ENCODE results near the gene NDST1. TPM values are rescaled to one million over a fixed set of nuclear protein-coding genes. Genes with fewer than 3 reads are reported as not detected.

The NDST1 gene
- total RNA-seq, 2 experiments from 2014 or later, result 2.9 to 3.3 TPM

DNA sequence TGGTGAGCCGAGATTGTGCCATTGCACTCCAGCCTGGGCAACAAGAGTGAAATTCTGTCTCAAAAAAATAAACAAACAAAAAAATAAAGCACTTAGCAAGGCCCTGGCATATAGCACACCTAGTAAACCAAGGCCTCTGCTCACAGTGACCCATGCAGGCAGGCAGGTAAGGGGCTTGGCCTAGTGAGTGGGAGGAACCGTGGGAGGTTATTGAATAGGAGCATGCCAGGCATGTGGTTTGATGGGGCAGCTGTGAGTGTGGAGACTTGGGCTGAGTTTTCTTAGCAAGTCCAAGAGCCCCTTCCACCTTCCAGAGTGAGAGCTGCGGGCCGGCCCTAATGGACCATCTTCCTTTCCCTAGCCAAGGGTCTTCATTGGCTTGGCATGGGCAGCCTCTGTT lies 4.5 kb upstream of the NDST1 start:
- H3K9me3 Mint-ChIP-seq, result no peaks in the 10 kb centered on the region
- H3K27me3 Mint-ChIP-seq, result no peaks in the 10 kb centered on the region
- intact Hi-C loops (cut with micrococcal nuclease), result no loop called here
- H3K4me1 Mint-ChIP-seq (ENCODE audit: low read depth), result no peaks in the 10 kb centered on the region
- no peak overlapping the region for H3K4me3 Mint-ChIP-seq
- DNase-seq (no peak), ATAC-seq (no peak)
- ChIA-PET CTCF (no interaction called here), POLR2A (no interaction called here)
- no peak overlapping the region for H3K27ac Mint-ChIP-seq
- TF ChIP-seq, protein P1, sequence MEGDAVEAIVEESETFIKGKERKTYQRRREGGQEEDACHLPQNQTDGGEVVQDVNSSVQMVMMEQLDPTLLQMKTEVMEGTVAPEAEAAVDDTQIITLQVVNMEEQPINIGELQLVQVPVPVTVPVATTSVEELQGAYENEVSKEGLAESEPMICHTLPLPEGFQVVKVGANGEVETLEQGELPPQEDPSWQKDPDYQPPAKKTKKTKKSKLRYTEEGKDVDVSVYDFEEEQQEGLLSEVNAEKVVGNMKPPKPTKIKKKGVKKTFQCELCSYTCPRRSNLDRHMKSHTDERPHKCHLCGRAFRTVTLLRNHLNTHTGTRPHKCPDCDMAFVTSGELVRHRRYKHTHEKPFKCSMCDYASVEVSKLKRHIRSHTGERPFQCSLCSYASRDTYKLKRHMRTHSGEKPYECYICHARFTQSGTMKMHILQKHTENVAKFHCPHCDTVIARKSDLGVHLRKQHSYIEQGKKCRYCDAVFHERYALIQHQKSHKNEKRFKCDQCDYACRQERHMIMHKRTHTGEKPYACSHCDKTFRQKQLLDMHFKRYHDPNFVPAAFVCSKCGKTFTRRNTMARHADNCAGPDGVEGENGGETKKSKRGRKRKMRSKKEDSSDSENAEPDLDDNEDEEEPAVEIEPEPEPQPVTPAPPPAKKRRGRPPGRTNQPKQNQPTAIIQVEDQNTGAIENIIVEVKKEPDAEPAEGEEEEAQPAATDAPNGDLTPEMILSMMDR (IDR thresholded peaks at IDR 0.05), result no peak
- H3K36me3 Mint-ChIP-seq (ENCODE audit: low read depth), result no peaks in the 10 kb centered on the region

DNA sequence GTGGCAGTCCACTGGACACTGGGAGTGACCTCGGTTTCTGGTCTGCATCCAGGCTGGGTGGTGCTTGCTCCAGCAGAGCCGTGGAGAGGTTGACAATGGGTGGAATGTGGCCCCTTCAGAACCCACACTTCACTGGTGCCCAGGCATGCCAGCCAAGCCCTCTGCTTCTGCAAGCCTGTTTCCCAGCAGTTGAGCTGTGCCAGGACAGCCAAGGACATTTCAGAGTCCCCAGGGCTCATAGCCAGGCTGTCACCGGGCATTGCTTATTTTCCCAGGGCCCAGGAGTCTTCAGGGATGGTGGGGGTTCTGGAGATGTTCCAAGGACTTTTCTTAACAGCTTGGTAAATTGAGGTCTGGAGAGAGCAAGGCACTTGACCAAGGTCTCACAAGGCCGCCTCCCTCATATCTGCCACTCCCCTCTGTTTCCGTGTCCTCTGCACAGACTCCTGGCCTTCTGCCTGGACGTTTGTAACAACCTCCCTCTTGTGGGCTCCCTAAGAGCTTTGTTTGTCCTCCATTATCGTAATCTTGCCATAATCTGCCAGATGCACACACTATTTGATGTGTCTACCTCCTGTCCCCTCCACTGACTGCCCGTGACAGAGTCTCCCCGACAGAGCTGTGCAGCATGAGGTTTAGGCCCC lies 3.8 kb upstream of the NDST1 start:
- Mint-ChIP-seq H3K27ac (no peak overlapping the region), H3K36me3 (ENCODE audit: low read depth) (no peaks in the 10 kb centered on the region), H3K4me1 (ENCODE audit: low read depth) (no peaks in the 10 kb centered on the region), H3K9me3 (no peaks in the 10 kb centered on the region), H3K4me3 (no peak overlapping the region), H3K27me3 (no peaks in the 10 kb centered on the region)
- CTCF ChIA-PET, result interaction anchor here (1.1 kb wide), 1 partner anchor 41 kb away, joined by 3 read pairs; no protein-coding TSS in a partner anchor
- ATAC-seq (no peak), DNase-seq (no peak)
- TF ChIP-seq, protein P1 (IDR thresholded peaks at IDR 0.05), result no peak
- intact Hi-C loops (cut with micrococcal nuclease), result no loop called here
- POLR2A ChIA-PET, result no interaction called here

DNA sequence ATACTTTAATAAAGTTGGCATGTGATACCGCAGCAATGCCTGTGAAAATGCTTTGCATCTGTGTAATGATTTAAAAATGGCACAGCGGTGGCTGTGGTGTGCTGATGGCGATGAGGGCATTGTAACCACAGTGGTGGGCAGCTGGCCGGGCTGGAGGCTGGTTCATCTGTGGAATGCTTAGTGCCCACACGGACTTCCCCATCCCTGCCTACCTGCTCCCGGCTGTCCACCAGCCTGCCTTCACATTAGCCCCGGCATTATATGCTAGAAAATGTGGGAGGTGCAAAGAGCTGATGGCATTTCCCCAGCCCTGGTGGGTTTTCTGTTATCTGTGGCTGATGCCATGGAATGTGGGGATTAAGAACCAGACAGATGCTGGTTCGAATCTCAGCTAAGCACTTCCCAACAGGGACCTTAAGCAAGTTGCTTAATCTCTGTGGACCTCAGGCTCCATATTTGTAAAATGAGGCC lies 2.9 kb upstream of the NDST1 start:
- TF ChIP-seq, protein P1 (IDR thresholded peaks at IDR 0.05), result no peak
- H3K4me1 Mint-ChIP-seq (ENCODE audit: low read depth), result no peaks in the 10 kb centered on the region
- no peak overlapping the region for H3K27ac Mint-ChIP-seq
- DNase-seq (no peak), ATAC-seq (no peak)
- H3K4me3 Mint-ChIP-seq, result no peak overlapping the region
- intact Hi-C loops (cut with micrococcal nuclease), result no loop called here
- no peaks in the 10 kb centered on the region for H3K27me3 Mint-ChIP-seq
- H3K9me3 Mint-ChIP-seq, result no peaks in the 10 kb centered on the region
- H3K36me3 Mint-ChIP-seq (ENCODE audit: low read depth), result no peaks in the 10 kb centered on the region
- ChIA-PET POLR2A (no interaction called here), CTCF (interaction anchor here (1.1 kb wide), 1 partner anchor 40 kb away, joined by 3 read pairs; no protein-coding TSS in a partner anchor)

DNA sequence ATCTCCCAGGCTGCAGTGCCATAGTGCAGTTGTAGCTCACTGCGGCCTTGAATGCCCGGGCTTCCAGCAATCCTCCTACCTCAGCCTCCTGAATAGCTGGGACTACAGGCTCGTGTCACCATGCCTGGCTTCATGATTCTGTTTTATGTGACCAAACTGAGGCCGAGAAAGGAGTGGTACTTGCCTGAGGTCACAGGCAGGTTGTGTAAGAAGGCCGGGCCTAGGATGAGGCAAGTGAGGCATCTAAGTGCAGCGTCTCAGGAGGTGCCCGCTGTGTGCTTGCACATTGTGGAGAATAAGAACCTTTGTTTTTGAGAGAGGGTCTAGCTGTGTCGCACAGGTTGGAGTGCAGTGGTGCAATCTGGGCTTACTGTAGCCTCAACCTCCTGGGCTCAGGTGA lies 2.1 kb upstream of the NDST1 start:
- ChIA-PET CTCF (no interaction called here), POLR2A (no interaction called here)

More for the DNA sequence above, 2.1 kb upstream of the NDST1 start:
- TF ChIP-seq, protein P1 (IDR thresholded peaks at IDR 0.05), result no peak
- DNase-seq, result no peak
- H3K36me3 Mint-ChIP-seq (ENCODE audit: low read depth), result no peaks in the 10 kb centered on the region
- intact Hi-C loops (cut with micrococcal nuclease), result no loop called here
- H3K4me1 Mint-ChIP-seq (ENCODE audit: low read depth), result no peaks in the 10 kb centered on the region
- H3K9me3 Mint-ChIP-seq, result no peaks in the 10 kb centered on the region
- no peak for ATAC-seq
- no peak overlapping the region for H3K27ac Mint-ChIP-seq
- no peak overlapping the region for H3K4me3 Mint-ChIP-seq
- no peaks in the 10 kb centered on the region for H3K27me3 Mint-ChIP-seq

Measured in activated CD8-positive, alpha-beta T cell treated with anti-CD3 and anti-CD28 coated beads for 36 hours (primary cell).